ENCODE measurements around the gene ARVCF.

GRCh38 chr22:19931514-19931913 is 85.1 kb downstream of the ARVCF start:
- TF ChIP-seq CTCF (IDR thresholded peaks at IDR 0.05; ENCODE audit: extremely low read depth in 1 of 2, insufficient read depth in 1 of 2, low read depth in 1 of 2, low read length in 2 of 2) (no peak), EZH2 (IDR thresholded peaks at IDR 0.05; ENCODE audit: borderline replicate concordance, low read depth, low read length, severe bottlenecking) (no peak), POLR2A (IDR thresholded peaks at IDR 0.05; ENCODE audit: low read depth, low read length) (no peak), MYC (IDR thresholded peaks at IDR 0.05; ENCODE audit: low read depth, low read length) (no peak), POLR2AphosphoS5 (IDR thresholded peaks at IDR 0.05; ENCODE audit: insufficient read depth, low read depth, low read length) (no peak), FOS (IDR thresholded peaks at IDR 0.05; ENCODE audit: borderline replicate concordance, insufficient read depth, low read length) (no peak), MAX (IDR thresholded peaks at IDR 0.05; ENCODE audit: insufficient read depth, insufficient read length) (no peak), JUN (IDR thresholded peaks at IDR 0.05; ENCODE audit: borderline replicate concordance, insufficient read depth, insufficient read length, low read depth) (no peak)

Measured in endothelial cell of umbilical vein (primary cell).